GM19043 (cell line): Measurements from ENCODE around the gene BAHD1.

Experiments
- ATAC-seq: cut with Tn5 transposase; IDR thresholded peaks from one replicate; pipeline ENCODE4 v1.9.1; 2021; ENCODE audit warnings: low read depth; ENCODE audit not compliant: unreplicated experiment

Gene BAHD1

GRCh38 chr15:40440743-40441564 is at the start of gene BAHD1:
Gene BAHD1, plus strand, starts transcription at chr15:40440953. Its CDS starts 17,512 bp downstream, at chr15:40458465.
- ATAC-seq = peak; percentile 79

GRCh38 chr15:40392986-40393948 is 47.5 kb upstream of the BAHD1 start:
- no peak for ATAC-seq

GRCh38 chr15:40397688-40398412 is 42.9 kb upstream of the BAHD1 start:
- no peak for ATAC-seq

- ATAC-seq = peak; percentile 78
These were observed 42.3 kb upstream of the BAHD1 start for GRCh38 chr15:40398413-40398873.

GRCh38 chr15:40399370-40399769 is 41.4 kb upstream of the BAHD1 start:
- no peak for ATAC-seq

GRCh38 chr15:40405501-40406381 is 35.0 kb upstream of the BAHD1 start, which contains the start of gene IVD:
Gene IVD, plus strand, starts transcription at chr15:40405795. Its CDS starts 33 bp downstream, at chr15:40405828.
- no peak for ATAC-seq

GRCh38 chr15:40407330-40407990 is 33.3 kb upstream of the BAHD1 start:
- peak; percentile 52 for ATAC-seq

- no peak for ATAC-seq
These were observed 31.4 kb upstream of the BAHD1 start for GRCh38 chr15:40409366-40409765.

- ATAC-seq = no peak
These were observed 30.3 kb upstream of the BAHD1 start for GRCh38 chr15:40410476-40410875.

- ATAC-seq = no peak
These were observed 28.5 kb upstream of the BAHD1 start for GRCh38 chr15:40412095-40412759.

- no peak for ATAC-seq
These were observed 27.7 kb upstream of the BAHD1 start for GRCh38 chr15:40413036-40413435.

- ATAC-seq = no peak
These were observed 25.9 kb upstream of the BAHD1 start for GRCh38 chr15:40414816-40415215.

- no peak for ATAC-seq
These were observed 25.5 kb upstream of the BAHD1 start for GRCh38 chr15:40415226-40415625.

- ATAC-seq = no peak
These were observed 24.7 kb upstream of the BAHD1 start for GRCh38 chr15:40416056-40416455.

GRCh38 chr15:40418126-40418525 is 22.6 kb upstream of the BAHD1 start:
- no peak for ATAC-seq

- ATAC-seq = no peak
These were observed 20.6 kb upstream of the BAHD1 start for GRCh38 chr15:40420071-40420713.

- ATAC-seq = no peak
These were observed 20.0 kb upstream of the BAHD1 start for GRCh38 chr15:40420793-40421192.
